NCI-H2107 treated with DMSO at 0.1 percent for 48 hours (cell line): ENCODE measurements around the gene HERC2.
"Not testable (repeated sequence)": the region's sequence is repeated elsewhere in the genome, so short reads cannot be mapped to it uniquely, and the experiment has no call there.

Experiments used
- DNase-seq: peaks from one replicate; lab custom pipeline; 2025; ENCODE audit not compliant: unreplicated experiment; lab: John Stamatoyannopoulos, UW

Gene HERC2

GRCh38 chr15:28227303-28227702, 94.7 kb downstream of the HERC2 start:
- not testable (repeated sequence) for DNase-seq

- DNase-seq = not testable (repeated sequence)
These were observed 99.4 kb downstream of the HERC2 start for GRCh38 chr15:28222612-28223011.

GRCh38 chr15:28221696-28222095, 100.3 kb downstream of the HERC2 start:
- not testable (repeated sequence) for DNase-seq

GRCh38 chr15:28219116-28219515, 102.9 kb downstream of the HERC2 start:
- no peak for DNase-seq

- not testable (repeated sequence) for DNase-seq
These were observed 104.9 kb downstream of the HERC2 start for GRCh38 chr15:28216946-28217546.

GRCh38 chr15:28215521-28215920, 106.5 kb downstream of the HERC2 start:
- DNase-seq = not testable (repeated sequence)

GRCh38 chr15:28214006-28214790, 107.8 kb downstream of the HERC2 start:
- DNase-seq = not testable (repeated sequence)

- DNase-seq = not testable (repeated sequence)
These were observed 108.6 kb downstream of the HERC2 start for GRCh38 chr15:28213393-28213792.

- DNase-seq = no peak
These were observed 113.4 kb downstream of the HERC2 start for GRCh38 chr15:28208583-28208982.

- not testable (repeated sequence) for DNase-seq
These were observed 116.3 kb downstream of the HERC2 start for GRCh38 chr15:28205640-28206039.

- not testable (repeated sequence) for DNase-seq
These were observed 118.7 kb downstream of the HERC2 start for GRCh38 chr15:28203055-28203828.

- not testable (repeated sequence) for DNase-seq
These were observed 119.9 kb downstream of the HERC2 start for GRCh38 chr15:28202124-28202523.

- not testable (repeated sequence) for DNase-seq
These were observed 123.8 kb downstream of the HERC2 start for GRCh38 chr15:28198215-28198614.

GRCh38 chr15:28197694-28198093, 124.3 kb downstream of the HERC2 start:
- not testable (repeated sequence) for DNase-seq

GRCh38 chr15:28196581-28196980, 125.4 kb downstream of the HERC2 start:
- not testable (repeated sequence) for DNase-seq

- DNase-seq = no peak
These were observed 129.2 kb downstream of the HERC2 start for GRCh38 chr15:28192772-28193171.

GRCh38 chr15:28191832-28192231, 130.1 kb downstream of the HERC2 start:
- peak; percentile 12 for DNase-seq

GRCh38 chr15:28190391-28191174, 131.4 kb downstream of the HERC2 start:
- no peak for DNase-seq

GRCh38 chr15:28185148-28185895, 136.7 kb downstream of the HERC2 start:
- DNase-seq = no peak

- no peak for DNase-seq
These were observed 137.8 kb downstream of the HERC2 start for GRCh38 chr15:28184166-28184565.
